ENCODE data around the gene CCDC182.

Gene CCDC182
- total RNA-seq, result 0 reads per million in 3 donors

- no peak for DNase-seq
- no peak within 1 kb of the TSS for H3K4me3 ChIP-seq (ENCODE audit: insufficient read depth, low read depth, low read length, poor library complexity, severe bottlenecking)
- H3K4me1 ChIP-seq (ENCODE audit: control insufficient read depth, insufficient read depth, low read length, poor library complexity, severe bottlenecking), result no peaks in the 10 kb centered on the region
- H3K36me3 ChIP-seq (ENCODE audit: control insufficient read depth, insufficient read depth, low read length), result no peaks in the 10 kb centered on the region
- no peaks in the 10 kb centered on the region for H3K27me3 ChIP-seq (replicated peaks; ENCODE audit: control insufficient read depth, insufficient read depth, low read length, poor library complexity, severe bottlenecking)
- H3K27ac ChIP-seq (ENCODE audit: insufficient read depth, low read length, poor library complexity, severe bottlenecking), result no peak within 1 kb of the TSS
- H3K9me3 ChIP-seq (ENCODE audit: control insufficient read depth, low read length), result no peaks in the 10 kb centered on the region
These were observed at the start of gene CCDC182 for GRCh38 chr17:57745242-57745641. TSS of gene CCDC182 (minus strand) at chr17:57745299. CDS start at chr17:57745272, 27 bp downstream.

- Histone ChIP-seq H3K36me3 (ENCODE audit: control insufficient read depth, insufficient read depth, low read length) (no peaks in the 10 kb centered on the region), H3K27ac (ENCODE audit: insufficient read depth, low read length, poor library complexity, severe bottlenecking) (no peak overlapping the region), H3K4me1 (ENCODE audit: control insufficient read depth, insufficient read depth, low read length, poor library complexity, severe bottlenecking) (no peaks in the 10 kb centered on the region), H3K4me3 (ENCODE audit: insufficient read depth, low read depth, low read length, poor library complexity, severe bottlenecking) (no peak overlapping the region), H3K9me3 (ENCODE audit: control insufficient read depth, low read length) (no peaks in the 10 kb centered on the region), H3K27me3 (replicated peaks; ENCODE audit: control insufficient read depth, insufficient read depth, low read length, poor library complexity, severe bottlenecking) (no peaks in the 10 kb centered on the region)
- no peak for DNase-seq
These were observed 49.7 kb upstream of the CCDC182 start for GRCh38 chr17:57794841-57795240.

- H3K4me3 ChIP-seq (ENCODE audit: insufficient read depth, low read depth, low read length, poor library complexity, severe bottlenecking), result no peak overlapping the region
- H3K27ac ChIP-seq (ENCODE audit: insufficient read depth, low read length, poor library complexity, severe bottlenecking), result no peak overlapping the region
- DNase-seq, result no peak
- no peaks in the 10 kb centered on the region for H3K4me1 ChIP-seq (ENCODE audit: control insufficient read depth, insufficient read depth, low read length, poor library complexity, severe bottlenecking)
- no peaks in the 10 kb centered on the region for H3K36me3 ChIP-seq (ENCODE audit: control insufficient read depth, insufficient read depth, low read length)
- no peaks in the 10 kb centered on the region for H3K9me3 ChIP-seq (ENCODE audit: control insufficient read depth, low read length)
- no peaks in the 10 kb centered on the region for H3K27me3 ChIP-seq (replicated peaks; ENCODE audit: control insufficient read depth, insufficient read depth, low read length, poor library complexity, severe bottlenecking)
These were observed 43.6 kb upstream of the CCDC182 start for GRCh38 chr17:57788725-57789124.

GRCh38 chr17:57785022-57785421 is 39.9 kb upstream of the CCDC182 start:
- Histone ChIP-seq H3K4me1 (ENCODE audit: control insufficient read depth, insufficient read depth, low read length, poor library complexity, severe bottlenecking) (peaks cover 7% of the 10 kb centered on the region), H3K27me3 (replicated peaks; ENCODE audit: control insufficient read depth, insufficient read depth, low read length, poor library complexity, severe bottlenecking) (no peaks in the 10 kb centered on the region), H3K36me3 (ENCODE audit: control insufficient read depth, insufficient read depth, low read length) (no peaks in the 10 kb centered on the region), H3K27ac (ENCODE audit: insufficient read depth, low read length, poor library complexity, severe bottlenecking) (no peak overlapping the region), H3K9me3 (ENCODE audit: control insufficient read depth, low read length) (no peaks in the 10 kb centered on the region), H3K4me3 (ENCODE audit: insufficient read depth, low read depth, low read length, poor library complexity, severe bottlenecking) (no peak overlapping the region)
- no peak for DNase-seq

GRCh38 chr17:57784226-57784895 is 39.3 kb upstream of the CCDC182 start:
- H3K36me3 ChIP-seq (ENCODE audit: control insufficient read depth, insufficient read depth, low read length), result no peaks in the 10 kb centered on the region
- DNase-seq, result no peak
- no peaks in the 10 kb centered on the region for H3K9me3 ChIP-seq (ENCODE audit: control insufficient read depth, low read length)
- H3K27ac ChIP-seq (ENCODE audit: insufficient read depth, low read length, poor library complexity, severe bottlenecking), result no peak overlapping the region
- no peaks in the 10 kb centered on the region for H3K27me3 ChIP-seq (replicated peaks; ENCODE audit: control insufficient read depth, insufficient read depth, low read length, poor library complexity, severe bottlenecking)
- no peak overlapping the region for H3K4me3 ChIP-seq (ENCODE audit: insufficient read depth, low read depth, low read length, poor library complexity, severe bottlenecking)
- peaks cover 7% of the 10 kb centered on the region for H3K4me1 ChIP-seq (ENCODE audit: control insufficient read depth, insufficient read depth, low read length, poor library complexity, severe bottlenecking)

- no peak overlapping the region for H3K4me3 ChIP-seq (ENCODE audit: insufficient read depth, low read depth, low read length, poor library complexity, severe bottlenecking)
- no peaks in the 10 kb centered on the region for H3K27me3 ChIP-seq (replicated peaks; ENCODE audit: control insufficient read depth, insufficient read depth, low read length, poor library complexity, severe bottlenecking)
- H3K36me3 ChIP-seq (ENCODE audit: control insufficient read depth, insufficient read depth, low read length), result no peaks in the 10 kb centered on the region
- H3K27ac ChIP-seq (ENCODE audit: insufficient read depth, low read length, poor library complexity, severe bottlenecking), result no peak overlapping the region
- DNase-seq, result peak; percentile 22 to 56 (median 28)
- H3K4me1 ChIP-seq (ENCODE audit: control insufficient read depth, insufficient read depth, low read length, poor library complexity, severe bottlenecking), result peaks cover 7% of the 10 kb centered on the region
- no peaks in the 10 kb centered on the region for H3K9me3 ChIP-seq (ENCODE audit: control insufficient read depth, low read length)
These were observed 38.2 kb upstream of the CCDC182 start for GRCh38 chr17:57783338-57783742.

GRCh38 chr17:57782647-57783337 is 37.7 kb upstream of the CCDC182 start:
- H3K4me3 ChIP-seq (ENCODE audit: insufficient read depth, low read depth, low read length, poor library complexity, severe bottlenecking), result no peak overlapping the region
- no peak overlapping the region for H3K27ac ChIP-seq (ENCODE audit: insufficient read depth, low read length, poor library complexity, severe bottlenecking)
- H3K36me3 ChIP-seq (ENCODE audit: control insufficient read depth, insufficient read depth, low read length), result no peaks in the 10 kb centered on the region
- DNase-seq, result no peak
- H3K27me3 ChIP-seq (replicated peaks; ENCODE audit: control insufficient read depth, insufficient read depth, low read length, poor library complexity, severe bottlenecking), result no peaks in the 10 kb centered on the region
- H3K4me1 ChIP-seq (ENCODE audit: control insufficient read depth, insufficient read depth, low read length, poor library complexity, severe bottlenecking), result peaks cover 7% of the 10 kb centered on the region
- H3K9me3 ChIP-seq (ENCODE audit: control insufficient read depth, low read length), result no peaks in the 10 kb centered on the region

- H3K27ac ChIP-seq (ENCODE audit: insufficient read depth, low read length, poor library complexity, severe bottlenecking), result no peak overlapping the region
- no peak for DNase-seq
- no peaks in the 10 kb centered on the region for H3K36me3 ChIP-seq (ENCODE audit: control insufficient read depth, insufficient read depth, low read length)
- H3K27me3 ChIP-seq (replicated peaks; ENCODE audit: control insufficient read depth, insufficient read depth, low read length, poor library complexity, severe bottlenecking), result no peaks in the 10 kb centered on the region
- no peak overlapping the region for H3K4me3 ChIP-seq (ENCODE audit: insufficient read depth, low read depth, low read length, poor library complexity, severe bottlenecking)
- no peaks in the 10 kb centered on the region for H3K9me3 ChIP-seq (ENCODE audit: control insufficient read depth, low read length)
- H3K4me1 ChIP-seq (ENCODE audit: control insufficient read depth, insufficient read depth, low read length, poor library complexity, severe bottlenecking), result peaks cover 7% of the 10 kb centered on the region
These were observed 37.0 kb upstream of the CCDC182 start for GRCh38 chr17:57782062-57782490.

GRCh38 chr17:57781386-57782061 is 36.4 kb upstream of the CCDC182 start:
- Histone ChIP-seq H3K9me3 (ENCODE audit: control insufficient read depth, low read length) (no peaks in the 10 kb centered on the region), H3K36me3 (ENCODE audit: control insufficient read depth, insufficient read depth, low read length) (no peaks in the 10 kb centered on the region), H3K27ac (ENCODE audit: insufficient read depth, low read length, poor library complexity, severe bottlenecking) (no peak overlapping the region), H3K4me1 (ENCODE audit: control insufficient read depth, insufficient read depth, low read length, poor library complexity, severe bottlenecking) (peaks cover 7% of the 10 kb centered on the region), H3K27me3 (replicated peaks; ENCODE audit: control insufficient read depth, insufficient read depth, low read length, poor library complexity, severe bottlenecking) (no peaks in the 10 kb centered on the region), H3K4me3 (ENCODE audit: insufficient read depth, low read depth, low read length, poor library complexity, severe bottlenecking) (no peak overlapping the region)
- DNase-seq, result no peak

- DNase-seq, result no peak
- H3K27me3 ChIP-seq (replicated peaks; ENCODE audit: control insufficient read depth, insufficient read depth, low read length, poor library complexity, severe bottlenecking), result no peaks in the 10 kb centered on the region
These were observed 34.6 kb upstream of the CCDC182 start for GRCh38 chr17:57779706-57780105.

More at GRCh38 chr17:57779706-57780105, 34.6 kb upstream of the CCDC182 start:
- H3K36me3 ChIP-seq (ENCODE audit: control insufficient read depth, insufficient read depth, low read length), result no peaks in the 10 kb centered on the region
- H3K9me3 ChIP-seq (ENCODE audit: control insufficient read depth, low read length), result no peaks in the 10 kb centered on the region
- H3K27ac ChIP-seq (ENCODE audit: insufficient read depth, low read length, poor library complexity, severe bottlenecking), result no peak overlapping the region
- H3K4me1 ChIP-seq (ENCODE audit: control insufficient read depth, insufficient read depth, low read length, poor library complexity, severe bottlenecking), result peaks cover 7% of the 10 kb centered on the region
- H3K4me3 ChIP-seq (ENCODE audit: insufficient read depth, low read depth, low read length, poor library complexity, severe bottlenecking), result no peak overlapping the region
